Neural progenitor cell (in vitro differentiated cells): ENCODE data around the gene LOC101059915.

Experiments
- CTCF ChIP-seq: fragments of 200-600 bp; sonication (generic); IDR thresholded peaks from 2 replicates; pipeline ENCODE4 v1.5.1; 2017; ENCODE audit warnings: antibody characterized with exemption, mild to moderate bottlenecking
- EZH2 ChIP-seq: fragments of 200-600 bp; sonication (generic); IDR thresholded peaks from 2 replicates; pipeline ENCODE4 v1.6.1; 2017; ENCODE audit warnings: antibody characterized with exemption, mild to moderate bottlenecking, moderate library complexity
- EZH2phosphoT487 ChIP-seq: fragments of 200-600 bp; sonication (generic); IDR thresholded peaks from 2 replicates; pipeline ENCODE4 v1.6.1; 2017; ENCODE audit warnings: antibody characterized with exemption

GRCh38 chrX:71652405-71652804 is 14.9 kb upstream of the LOC101059915 start:
- TF ChIP-seq CTCF: peak; percentile 66
- no peak for TF ChIP-seq EZH2
- TF ChIP-seq EZH2phosphoT487: no peak
